A549 (cell line): ENCODE measurements around the gene SYCN. TPM values are rescaled to one million over a fixed set of nuclear protein-coding genes. Genes with fewer than 3 reads are reported as not detected.

Source experiments
- ATAC-seq, 2 experiments: fragments of 200-7000 bp in 1 of 2; fragments of >200 bp in 1 of 2; cut with Nextera tagmentation in 1 of 2; cut with Tn5 transposase in 1 of 2; 3 replicates each; pipeline versions ENCODE4 v1.8.0 to v1.9.1; 2018 to 2020; ENCODE audit warnings: mild to moderate bottlenecking in 1 of 2, moderate library complexity in 1 of 2
- CTCF ChIA-PET: fragments of 300-600 bp; sonication (Branson Sonifier 250); formaldehyde crosslinking; extraction: SDS; loops from one replicate; lab custom pipeline; 2021; ENCODE audit warnings: antibody characterized with exemption, inconsistent platforms; lab: Yijun Ruan, JAX
- POLR2A ChIA-PET: fragments of 350-600 bp; formaldehyde crosslinking; extraction: SDS; loops from one replicate; lab custom pipeline; 2021; ENCODE audit warnings: antibody characterized with exemption, inconsistent platforms; lab: Yijun Ruan, JAX
- DNase-seq, 2 experiments: peaks; one replicate each; pipeline versions ENCODE4 v3.0.0 to v3.0.0-alpha.2; 2011 to 2016; ENCODE audit warnings: low read depth in 1 of 2, low spot score in 1 of 2
- FAIRE-seq: peaks from 2 replicates; lab custom pipeline; 2011; peaks lifted over from hg19 to GRCh38; lab: Jason Lieb, UNC
- H3K27ac ChIP-seq, 2 experiments: fragments of >200 bp; sonication (Bioruptor Twin); formaldehyde crosslinking; 3 replicates each; pipeline ENCODE4 v1.5.1; 2016 to 2017
- H3K4me1 ChIP-seq: fragments of >200 bp; sonication (Bioruptor Twin); formaldehyde crosslinking; 3 replicates; pipeline ENCODE4 v1.6.1; 2016
- H3K4me2 ChIP-seq: fragments of >200 bp; sonication (Bioruptor Twin); formaldehyde crosslinking; 3 replicates; pipeline ENCODE4 v1.6.1; 2016
- H3K4me3 ChIP-seq: fragments of >200 bp; sonication (Bioruptor Twin); formaldehyde crosslinking; 3 replicates; pipeline ENCODE4 v1.5.1; 2016
- H3K9me3 ChIP-seq: fragments of >200 bp; sonication (Bioruptor Twin); formaldehyde crosslinking; 3 replicates; pipeline ENCODE4 v1.6.1; 2016
- CBX8 ChIP-seq: fragments of 200-600 bp; sonication (generic); IDR thresholded peaks from 2 replicates; pipeline ENCODE4 v1.6.1; 2016
- CHD2 ChIP-seq: fragments of 150-350 bp; IDR thresholded peaks from 2 replicates; pipeline ENCODE4 v1.6.1; 2014; ENCODE audit warnings: low read length; ENCODE audit not compliant: partially characterized antibody
- EP300 ChIP-seq, 2 experiments: fragments of >200 bp; sonication (Bioruptor Twin); formaldehyde crosslinking; IDR thresholded peaks; 2 replicates in 1 of 2; 3 replicates in 1 of 2; pipeline ENCODE4 v1.6.1; 2016 to 2017
- ESRRA ChIP-seq: fragments of 150-350 bp; IDR thresholded peaks from 2 replicates; pipeline ENCODE4 v1.6.1; 2014; ENCODE audit warnings: mild to moderate bottlenecking, low read length, borderline replicate concordance
- HDAC2 ChIP-seq: fragments of 200-600 bp; sonication (generic); IDR thresholded peaks from 2 replicates; pipeline ENCODE4 v1.6.1; 2016
- HOXB5 ChIP-seq: fragments of 250-450 bp; sonication (Bioruptor Pico); IDR thresholded peaks from 2 replicates; pipeline ENCODE4 v1.5.0; 2020; ENCODE audit warnings: mild to moderate bottlenecking, moderate library complexity
- JUN ChIP-seq, 2 experiments: fragments of >200 bp; sonication (Bioruptor Twin); formaldehyde crosslinking; IDR thresholded peaks; 2 replicates in 1 of 2; 3 replicates in 1 of 2; pipeline ENCODE4 v1.6.1; 2016 to 2017
- MAZ ChIP-seq: fragments of 150-350 bp; IDR thresholded peaks from 2 replicates; pipeline ENCODE4 v1.6.1; 2014; ENCODE audit warnings: antibody characterized with exemption, low read depth, low read length, borderline replicate concordance
- NFE2L2 ChIP-seq: fragments of 150-350 bp; conservative IDR thresholded peaks from 2 replicates; pipeline ENCODE4 v1.6.1; 2014; ENCODE audit warnings: low read length
- NPAS2 ChIP-seq: fragments of 250-450 bp; sonication (Bioruptor Pico); IDR thresholded peaks from 2 replicates; pipeline ENCODE4 v1.8.0; 2022; ENCODE audit warnings: mild to moderate bottlenecking, moderate library complexity, borderline replicate concordance
- POLR2A ChIP-seq: IDR thresholded peaks from 2 replicates; pipeline ENCODE4 v1.6.1; 2012; ENCODE audit warnings: mild to moderate bottlenecking, low read length
- POLR2AphosphoS2 ChIP-seq: conservative IDR thresholded peaks from 2 replicates; pipeline ENCODE4 v1.6.1; 2012; ENCODE audit warnings: low read length, improper control_type of control experiment, inconsistent platforms
- RAD21 ChIP-seq, 2 experiments: fragments of >200 bp in 1 of 2; sonication (Bioruptor Twin) in 1 of 2; formaldehyde crosslinking in 1 of 2; IDR thresholded peaks in 1 of 2; conservative IDR thresholded peaks in 1 of 2; 2 replicates in 1 of 2; 3 replicates in 1 of 2; pipeline ENCODE4 v1.6.1; 2012 to 2018; ENCODE audit warnings: inconsistent platforms in 1 of 2
- RCOR1 ChIP-seq: fragments of 150-350 bp; IDR thresholded peaks from 2 replicates; pipeline ENCODE4 v1.6.1; 2014; ENCODE audit warnings: antibody characterized with exemption, low read length, low read depth
- RFX5 ChIP-seq: fragments of 450-650 bp; IDR thresholded peaks from 2 replicates; pipeline ENCODE4 v1.7.1; 2014; ENCODE audit warnings: antibody characterized with exemption, mild to moderate bottlenecking, moderate library complexity
- RNF2 ChIP-seq: fragments of 200-600 bp; sonication (generic); IDR thresholded peaks from 2 replicates; pipeline ENCODE4 v1.6.1; 2016; ENCODE audit warnings: low read depth, mild to moderate bottlenecking, antibody characterized with exemption, moderate library complexity, borderline replicate concordance
- SMC3 ChIP-seq: fragments of >200 bp; sonication (Bioruptor Twin); formaldehyde crosslinking; IDR thresholded peaks from 3 replicates; pipeline ENCODE4 v1.6.1; 2018; ENCODE audit warnings: inconsistent platforms
- SREBF2 ChIP-seq: fragments of 450-650 bp; IDR thresholded peaks from 2 replicates; pipeline ENCODE4 v1.6.1; 2014; ENCODE audit warnings: mild to moderate bottlenecking, moderate library complexity
- TFCP2L1 ChIP-seq: fragments of 250-450 bp; sonication (Bioruptor Pico); IDR thresholded peaks from 2 replicates; pipeline ENCODE4 v1.5.0; 2021; ENCODE audit warnings: mild to moderate bottlenecking
- ZC3H11A ChIP-seq: fragments of 450-650 bp; IDR thresholded peaks from 2 replicates; pipeline ENCODE4 v1.6.1; 2014; ENCODE audit warnings: antibody characterized with exemption, mild to moderate bottlenecking
- ZNF302 ChIP-seq: fragments of 250-450 bp; sonication (Bioruptor Pico); IDR thresholded peaks from 2 replicates; pipeline ENCODE4 v1.9.0; 2021; ENCODE audit warnings: inconsistent platforms, mild to moderate bottlenecking, moderate library complexity
- WGBS: methylation state at CpG from one replicate; pipeline ENCODE4 v1.1.6; 2017; ENCODE audit errors: missing lambda C conversion rate; 5-methylcytosine and 5-hydroxymethylcytosine counted together
- polyA plus RNA-seq, 4 experiments: library from polyadenylated mRNA; depleted of rRNA in 3 of 4; stranded (reverse); fragments of >200 nt; fragmentation: RNase III in 1 of 4; extraction: RNeasy Plus Mini Kit Qiagen cat#74134 plus additional on column Dnase treatment in 1 of 4; gene quantifications; 2 replicates in 3 of 4; 3 replicates in 1 of 4; pipeline ENCODE4 v1.2.3, GENCODE V29; 2011 to 2017
- TF ChIP-seq, protein P1 (sequence below): fragments of 450-650 bp; IDR thresholded peaks from 2 replicates; pipeline ENCODE4 v1.6.1; 2014; ENCODE audit warnings: antibody characterized with exemption
- TF ChIP-seq, protein P2 (sequence below): fragments of >200 bp; sonication (Bioruptor Twin); formaldehyde crosslinking; IDR thresholded peaks from 2 replicates; pipeline ENCODE4 v1.6.1; 2016
- TF ChIP-seq, protein P3 (sequence below): IDR thresholded peaks from 2 replicates; pipeline ENCODE4 v1.6.1; 2012
- TF ChIP-seq, protein P4 (sequence below): fragments of 150-350 bp; IDR thresholded peaks from 2 replicates; pipeline ENCODE4 v1.6.1; 2014; ENCODE audit warnings: low read depth, mild to moderate bottlenecking, low read length
- TF ChIP-seq, protein P5 (sequence below): fragments of 200-600 bp; sonication (generic); IDR thresholded peaks from 2 replicates; pipeline ENCODE4 v1.6.1; 2016; ENCODE audit warnings: antibody characterized with exemption, mild to moderate bottlenecking, moderate library complexity

Gene SYCN
- polyA plus RNA-seq, 2 of the 4 experiments (the other 2 are of a cell fraction), result not detected

DNA sequence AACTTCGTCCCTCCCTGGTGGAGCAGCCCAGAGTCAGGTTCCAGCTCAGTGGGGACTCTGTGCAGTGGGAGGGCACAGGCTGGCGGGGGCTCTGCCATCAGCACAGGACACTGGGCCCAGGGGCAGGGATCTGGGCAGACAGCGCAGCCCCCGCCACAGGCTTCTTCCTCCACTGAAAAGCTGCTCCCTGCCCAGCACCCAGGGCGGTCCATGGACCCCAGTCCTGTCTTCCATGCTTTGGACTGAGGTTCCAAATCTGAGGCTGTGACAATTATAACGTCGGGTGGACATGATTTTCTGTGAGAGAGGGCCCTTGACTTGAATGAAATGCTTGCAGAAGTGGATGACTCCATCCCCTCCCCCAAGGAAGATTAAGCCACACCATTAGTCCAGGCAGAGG lies 28.5 kb downstream of the SYCN start:
- WGBS, result 94% methylated on average over 7 of the region's 7 CpGs
- Histone ChIP-seq H3K9me3 (no peaks in the 10 kb centered on the region), H3K4me3 (no peak overlapping the region), H3K27ac (no peak overlapping the region), H3K4me2 (no peak overlapping the region), H3K4me1 (no peaks in the 10 kb centered on the region)
- FAIRE-seq (no peak), ATAC-seq (no peak), DNase-seq (no peak)
- CTCF ChIA-PET, result interaction anchor here (1.2 to 5.6 kb wide), 14 partner anchors 9 to 213 kb away, joined by 3 to 55 read pairs (median 6); no protein-coding TSS in a partner anchor
- TF ChIP-seq, protein P1, sequence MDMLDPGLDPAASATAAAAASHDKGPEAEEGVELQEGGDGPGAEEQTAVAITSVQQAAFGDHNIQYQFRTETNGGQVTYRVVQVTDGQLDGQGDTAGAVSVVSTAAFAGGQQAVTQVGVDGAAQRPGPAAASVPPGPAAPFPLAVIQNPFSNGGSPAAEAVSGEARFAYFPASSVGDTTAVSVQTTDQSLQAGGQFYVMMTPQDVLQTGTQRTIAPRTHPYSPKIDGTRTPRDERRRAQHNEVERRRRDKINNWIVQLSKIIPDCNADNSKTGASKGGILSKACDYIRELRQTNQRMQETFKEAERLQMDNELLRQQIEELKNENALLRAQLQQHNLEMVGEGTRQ, result no peak
- TF ChIP-seq SREBF2 (no peak), ESRRA (no peak), NPAS2 (no peak), ZNF302 (CRISPR knock-in tag) (no peak), CBX8 (no peak), SMC3 (no peak), POLR2AphosphoS2 (no peak), RFX5 (no peak), HDAC2 (no peak), RNF2 (no peak), NFE2L2 (no peak), RCOR1 (no peak), EP300 (IDR thresholded peaks at IDR 0.05) (no peak), JUN (IDR thresholded peaks at IDR 0.05) (no peak), HOXB5 (CRISPR knock-in tag) (no peak), ZC3H11A (no peak), TFCP2L1 (CRISPR knock-in tag) (no peak)
- TF ChIP-seq, protein P2, sequence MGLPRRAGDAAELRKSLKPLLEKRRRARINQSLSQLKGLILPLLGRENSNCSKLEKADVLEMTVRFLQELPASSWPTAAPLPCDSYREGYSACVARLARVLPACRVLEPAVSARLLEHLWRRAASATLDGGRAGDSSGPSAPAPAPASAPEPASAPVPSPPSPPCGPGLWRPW, result no peak
- TF ChIP-seq, protein P3, sequence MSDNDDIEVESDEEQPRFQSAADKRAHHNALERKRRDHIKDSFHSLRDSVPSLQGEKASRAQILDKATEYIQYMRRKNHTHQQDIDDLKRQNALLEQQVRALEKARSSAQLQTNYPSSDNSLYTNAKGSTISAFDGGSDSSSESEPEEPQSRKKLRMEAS, result no peak
- POLR2A ChIA-PET, result no interaction called here

DNA sequence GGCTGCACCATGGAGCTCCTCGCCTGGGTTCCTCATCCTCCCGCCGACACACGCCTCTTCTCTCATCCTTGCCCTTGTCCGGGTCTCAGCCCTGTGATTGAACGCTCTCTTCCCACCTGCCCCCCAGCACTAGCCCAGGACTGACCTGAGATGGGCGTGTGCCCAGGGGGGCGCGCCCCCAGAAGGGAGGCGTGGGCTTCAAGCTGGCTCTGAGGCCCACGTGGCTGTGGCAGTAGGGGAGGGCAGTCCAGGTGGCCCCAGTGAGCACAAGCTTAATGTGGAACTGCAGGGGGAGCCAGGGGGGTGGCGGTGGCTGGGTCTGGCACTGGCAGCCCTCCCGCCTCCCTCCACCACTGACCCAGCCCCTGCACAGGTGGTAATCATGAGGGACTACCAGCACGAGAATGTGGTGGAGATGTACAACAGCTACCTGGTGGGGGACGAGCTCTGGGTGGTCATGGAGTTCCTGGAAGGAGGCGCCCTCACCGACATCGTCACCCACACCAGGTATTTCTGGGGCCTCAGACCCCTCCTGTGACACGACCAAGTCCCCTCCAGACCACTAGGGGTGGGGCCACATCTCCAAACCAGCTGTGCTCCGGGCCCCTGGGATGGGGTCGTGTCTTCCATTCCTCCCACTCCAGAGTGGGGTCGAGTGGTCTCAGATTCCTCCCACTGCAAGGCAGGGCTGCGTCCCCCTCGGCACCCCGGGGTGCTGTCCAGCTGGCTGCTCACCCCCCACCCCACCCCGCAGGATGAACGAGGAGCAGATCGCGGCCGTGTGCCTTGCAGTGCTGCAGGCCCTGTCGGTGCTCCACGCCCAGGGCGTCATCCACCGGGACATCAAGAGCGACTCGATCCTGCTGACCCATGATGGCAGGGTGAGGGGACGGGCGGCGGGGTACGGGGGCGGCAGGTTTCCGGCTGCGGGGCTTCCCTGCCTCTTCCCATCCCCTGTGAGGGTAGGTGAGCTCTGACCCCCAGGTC lies 29.2 kb downstream of the SYCN start:
- Histone ChIP-seq H3K4me3 (no peak overlapping the region), H3K9me3 (no peaks in the 10 kb centered on the region), H3K4me2 (no peak overlapping the region), H3K27ac (no peak overlapping the region), H3K4me1 (no peaks in the 10 kb centered on the region)
- ATAC-seq (no peak), DNase-seq (no peak), FAIRE-seq (no peak)
- TF ChIP-seq, protein P4, sequence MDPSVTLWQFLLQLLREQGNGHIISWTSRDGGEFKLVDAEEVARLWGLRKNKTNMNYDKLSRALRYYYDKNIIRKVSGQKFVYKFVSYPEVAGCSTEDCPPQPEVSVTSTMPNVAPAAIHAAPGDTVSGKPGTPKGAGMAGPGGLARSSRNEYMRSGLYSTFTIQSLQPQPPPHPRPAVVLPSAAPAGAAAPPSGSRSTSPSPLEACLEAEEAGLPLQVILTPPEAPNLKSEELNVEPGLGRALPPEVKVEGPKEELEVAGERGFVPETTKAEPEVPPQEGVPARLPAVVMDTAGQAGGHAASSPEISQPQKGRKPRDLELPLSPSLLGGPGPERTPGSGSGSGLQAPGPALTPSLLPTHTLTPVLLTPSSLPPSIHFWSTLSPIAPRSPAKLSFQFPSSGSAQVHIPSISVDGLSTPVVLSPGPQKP, result no peak
- TF ChIP-seq POLR2A (no peak), SREBF2 (no peak), HOXB5 (CRISPR knock-in tag) (no peak), MAZ (no peak), JUN (IDR thresholded peaks at IDR 0.05) (no peak), HDAC2 (no peak), RAD21 (conservative IDR thresholded peaks at IDR 0.05 in 1 of 2, IDR thresholded peaks at IDR 0.05 in 1 of 2) (no peak), CHD2 (no peak)
- TF ChIP-seq, protein P5, sequence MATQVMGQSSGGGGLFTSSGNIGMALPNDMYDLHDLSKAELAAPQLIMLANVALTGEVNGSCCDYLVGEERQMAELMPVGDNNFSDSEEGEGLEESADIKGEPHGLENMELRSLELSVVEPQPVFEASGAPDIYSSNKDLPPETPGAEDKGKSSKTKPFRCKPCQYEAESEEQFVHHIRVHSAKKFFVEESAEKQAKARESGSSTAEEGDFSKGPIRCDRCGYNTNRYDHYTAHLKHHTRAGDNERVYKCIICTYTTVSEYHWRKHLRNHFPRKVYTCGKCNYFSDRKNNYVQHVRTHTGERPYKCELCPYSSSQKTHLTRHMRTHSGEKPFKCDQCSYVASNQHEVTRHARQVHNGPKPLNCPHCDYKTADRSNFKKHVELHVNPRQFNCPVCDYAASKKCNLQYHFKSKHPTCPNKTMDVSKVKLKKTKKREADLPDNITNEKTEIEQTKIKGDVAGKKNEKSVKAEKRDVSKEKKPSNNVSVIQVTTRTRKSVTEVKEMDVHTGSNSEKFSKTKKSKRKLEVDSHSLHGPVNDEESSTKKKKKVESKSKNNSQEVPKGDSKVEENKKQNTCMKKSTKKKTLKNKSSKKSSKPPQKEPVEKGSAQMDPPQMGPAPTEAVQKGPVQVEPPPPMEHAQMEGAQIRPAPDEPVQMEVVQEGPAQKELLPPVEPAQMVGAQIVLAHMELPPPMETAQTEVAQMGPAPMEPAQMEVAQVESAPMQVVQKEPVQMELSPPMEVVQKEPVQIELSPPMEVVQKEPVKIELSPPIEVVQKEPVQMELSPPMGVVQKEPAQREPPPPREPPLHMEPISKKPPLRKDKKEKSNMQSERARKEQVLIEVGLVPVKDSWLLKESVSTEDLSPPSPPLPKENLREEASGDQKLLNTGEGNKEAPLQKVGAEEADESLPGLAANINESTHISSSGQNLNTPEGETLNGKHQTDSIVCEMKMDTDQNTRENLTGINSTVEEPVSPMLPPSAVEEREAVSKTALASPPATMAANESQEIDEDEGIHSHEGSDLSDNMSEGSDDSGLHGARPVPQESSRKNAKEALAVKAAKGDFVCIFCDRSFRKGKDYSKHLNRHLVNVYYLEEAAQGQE, result no peak
- TF ChIP-seq, protein P1, result no peak
- CTCF ChIA-PET, result interaction anchor here (0.8 to 5.6 kb wide), 17 partner anchors 10 to 213 kb away, joined by 3 to 55 read pairs (median 4); no protein-coding TSS in a partner anchor
- 94% methylated on average over 43 of the region's 43 CpGs for WGBS
- POLR2A ChIA-PET, result interaction anchor here (0.8 kb wide), 1 partner anchor 64 kb away, joined by 3 read pairs; no protein-coding TSS in a partner anchor
